DOHH2 (cell line): Measurements from ENCODE around the gene MEOX1.

Source experiments
- CTCF ChIP-seq: fragments of 200-600 bp; sonication (generic); IDR thresholded peaks from one replicate; pipeline ENCODE4 v1.5.1; 2014; ENCODE audit warnings: antibody characterized with exemption, mild to moderate bottlenecking, low read depth, low read length; ENCODE audit not compliant: poor library complexity, severe bottlenecking
- EZH2phosphoT487 ChIP-seq: fragments of 200-600 bp; sonication (generic); IDR thresholded peaks from 2 replicates; pipeline ENCODE4 v1.6.1; 2017; ENCODE audit warnings: borderline replicate concordance, mild to moderate bottlenecking, antibody characterized with exemption, low read length, moderate library complexity, mixed read lengths

- TF ChIP-seq CTCF (no peak), EZH2phosphoT487 (no peak)
Measured at GRCh38 chr17:43671031-43671692, 9.4 kb upstream of the MEOX1 start.
